Measurements from ENCODE around the gene COMT.

DNA sequence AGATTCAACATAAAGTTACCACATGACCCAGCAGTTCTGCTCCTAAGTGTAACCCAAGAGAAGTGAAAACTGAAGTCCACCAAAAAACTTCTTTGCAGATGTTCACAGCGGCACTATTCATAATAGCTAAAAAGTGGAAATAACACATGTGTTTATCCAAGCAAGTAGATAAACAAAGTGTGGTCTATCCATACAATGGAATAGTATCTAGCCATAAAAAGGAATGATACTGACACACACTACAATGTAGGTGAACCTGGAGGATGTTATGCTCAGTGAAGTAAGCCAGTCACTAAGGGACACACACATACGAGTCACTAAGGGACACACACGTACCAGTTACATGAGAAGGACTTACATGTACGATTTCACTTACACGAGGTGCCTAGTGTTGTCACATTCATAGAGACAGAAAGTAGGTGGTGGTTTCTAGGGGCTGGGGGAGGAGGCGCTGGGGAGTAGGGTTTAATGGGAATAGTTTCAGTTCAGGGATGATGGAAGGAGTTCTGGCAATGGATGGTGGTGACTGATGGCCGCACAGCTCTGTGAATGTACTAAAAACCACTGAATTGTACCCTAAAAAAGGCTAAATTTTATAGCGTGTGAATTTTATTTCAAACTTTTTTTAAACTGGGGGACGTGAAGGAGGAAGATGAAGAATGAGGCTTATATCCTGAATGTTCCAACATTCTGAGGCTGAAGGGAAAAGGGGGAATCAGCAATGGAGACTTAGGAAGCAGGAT is 27.2 kb upstream of the COMT start:
- TF ChIP-seq, protein P1, sequence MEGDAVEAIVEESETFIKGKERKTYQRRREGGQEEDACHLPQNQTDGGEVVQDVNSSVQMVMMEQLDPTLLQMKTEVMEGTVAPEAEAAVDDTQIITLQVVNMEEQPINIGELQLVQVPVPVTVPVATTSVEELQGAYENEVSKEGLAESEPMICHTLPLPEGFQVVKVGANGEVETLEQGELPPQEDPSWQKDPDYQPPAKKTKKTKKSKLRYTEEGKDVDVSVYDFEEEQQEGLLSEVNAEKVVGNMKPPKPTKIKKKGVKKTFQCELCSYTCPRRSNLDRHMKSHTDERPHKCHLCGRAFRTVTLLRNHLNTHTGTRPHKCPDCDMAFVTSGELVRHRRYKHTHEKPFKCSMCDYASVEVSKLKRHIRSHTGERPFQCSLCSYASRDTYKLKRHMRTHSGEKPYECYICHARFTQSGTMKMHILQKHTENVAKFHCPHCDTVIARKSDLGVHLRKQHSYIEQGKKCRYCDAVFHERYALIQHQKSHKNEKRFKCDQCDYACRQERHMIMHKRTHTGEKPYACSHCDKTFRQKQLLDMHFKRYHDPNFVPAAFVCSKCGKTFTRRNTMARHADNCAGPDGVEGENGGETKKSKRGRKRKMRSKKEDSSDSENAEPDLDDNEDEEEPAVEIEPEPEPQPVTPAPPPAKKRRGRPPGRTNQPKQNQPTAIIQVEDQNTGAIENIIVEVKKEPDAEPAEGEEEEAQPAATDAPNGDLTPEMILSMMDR (IDR thresholded peaks at IDR 0.05), result no peak
- no peak for TF ChIP-seq POLR2A (IDR thresholded peaks at IDR 0.05)
